ENCODE results near the gene LDLRAD4.

DNA sequence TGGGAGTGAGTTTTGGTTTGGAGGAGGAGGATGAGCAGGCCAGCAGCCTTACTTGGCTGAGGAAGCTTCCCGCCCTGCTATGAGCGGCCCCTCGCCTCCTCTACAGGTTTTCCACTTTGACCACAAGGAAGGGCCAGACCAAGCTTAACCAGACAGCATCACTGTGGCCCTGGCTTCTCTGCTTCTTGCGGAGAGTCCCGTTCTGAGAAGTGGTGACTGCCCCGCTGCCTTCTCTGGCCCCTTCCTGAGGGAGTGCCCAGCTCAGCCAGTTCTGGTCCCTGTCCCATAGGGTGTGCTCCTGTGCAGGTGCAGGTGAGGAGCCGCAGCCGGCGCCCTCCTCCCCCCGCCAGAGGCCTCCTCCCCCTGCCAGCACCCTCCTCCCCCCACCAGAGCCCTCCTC lies 406.8 kb downstream of the LDLRAD4 start:
- TF ChIP-seq SP1 (IDR thresholded peaks at IDR 0.05) (no peak), TARDBP (IDR thresholded peaks at IDR 0.05) (no peak), ZNF384 (IDR thresholded peaks at IDR 0.05) (no peak), PKNOX1 (IDR thresholded peaks at IDR 0.05) (no peak), FOXK2 (IDR thresholded peaks at IDR 0.05) (no peak), NFRKB (IDR thresholded peaks at IDR 0.05) (no peak), HDGF (IDR thresholded peaks at IDR 0.05; ENCODE audit: borderline replicate concordance) (no peak), ELF4 (IDR thresholded peaks at IDR 0.05) (no peak), FOXM1 (IDR thresholded peaks at IDR 0.05; ENCODE audit: borderline replicate concordance) (no peak), BHLHE40 (IDR thresholded peaks at IDR 0.05; ENCODE audit: borderline replicate concordance) (no peak)

Measured in HEK293T (cell line).